Measurements from ENCODE around the gene FEM1A. TPM values are rescaled to one million over a fixed set of nuclear protein-coding genes. Genes with fewer than 3 reads are reported as not detected.
A peak's percentile ranks its signal among the peaks of the same experiment; 100 is the strongest.

The FEM1A gene
- total and polyA plus RNA-seq, 10 of the 15 experiments (the other 5 are each of a cell fraction or from before 2014, with no cell fraction given), result 0.27 to 17.4 (median 3.8) TPM

GRCh38 chr19:4807188-4807587 is 15.7 kb downstream of the FEM1A start:
- no peaks in the 10 kb centered on the region for H3K79me2 ChIP-seq (ENCODE audit: control insufficient read depth, insufficient read depth, low read length)
- H3K27me3 ChIP-seq (replicated peaks in 1 of 2; ENCODE audit: control insufficient read depth in 2 of 2, insufficient read depth in 2 of 2, low read length in 1 of 2), result no peaks in the 10 kb centered on the region
- no TSS peak for BruUV-seq (replicated peaks)
- FAIRE-seq (no peak), ATAC-seq (peak; percentile 51), DNase-seq (ENCODE audit: low read depth, low spot score) (no peak)
- TF ChIP-seq NBN (IDR thresholded peaks at IDR 0.05) (no peak), DPF2 (IDR thresholded peaks at IDR 0.05) (0 out of 2 replicates have a peak, but pooled peaks have one; percentile 35), ZNF384 (IDR thresholded peaks at IDR 0.05; ENCODE audit: borderline replicate concordance, low read depth, low read length) (no peak), CBX5 (IDR thresholded peaks at IDR 0.05; ENCODE audit: low read depth) (no peak), GATAD2B (conservative IDR thresholded peaks at IDR 0.05; ENCODE audit: low read depth) (0 out of 2 replicates have a peak, but pooled peaks have one; percentile 26), BRCA1 (IDR thresholded peaks at IDR 0.05; ENCODE audit: low read depth, low read length) (no peak), IKZF2 (IDR thresholded peaks at IDR 0.05) (no peak), IRF4 (IDR thresholded peaks at IDR 0.05; ENCODE audit: low read depth, low read length) (no peak), NRF1 (conservative IDR thresholded peaks at IDR 0.05; ENCODE audit: low read depth, low read length) (no peak), IKZF1 (conservative IDR thresholded peaks at IDR 0.05) (peak; percentile 49)
- ChIA-PET POLR2A (interaction anchor here (0.5 kb wide), 1 partner anchor 32 kb away, joined by 4 read pairs; no protein-coding TSS in a partner anchor), RAD21 (ENCODE audit: unreplicated experiment) (interaction anchor here (0.6 to 1.5 kb wide), 4 partner anchors 16 to 1052 kb away, joined by 4 to 6 read pairs (median 4); no protein-coding TSS in a partner anchor), CTCF (interaction anchor here (0.8 to 11.0 kb wide), 5 partner anchors 45 to 224 kb away, joined by 3 to 346 read pairs (median 6); no protein-coding TSS in a partner anchor), SMC1A (ENCODE audit: uncharacterized antibody, unreplicated experiment) (interaction anchor here (1.3 to 9.1 kb wide), 4 partner anchors 8 to 105 kb away, joined by 3 to 176 read pairs (median 51); partner anchors contain the start of gene PLIN3)
- H2AFZ ChIP-seq (ENCODE audit: control insufficient read depth, low read depth, low read length), result no peak overlapping the region
- H4K20me1 ChIP-seq (ENCODE audit: control insufficient read depth, insufficient read depth), result no peaks in the 10 kb centered on the region
- no peaks in the 10 kb centered on the region for H3K36me3 ChIP-seq (ENCODE audit: control insufficient read depth in 2 of 2, insufficient read depth in 2 of 2, low read length in 1 of 2)
- H3K9ac ChIP-seq (ENCODE audit: control insufficient read depth, insufficient read depth, low read length), result no peak overlapping the region
- no peak overlapping the region for H3K4me2 ChIP-seq (ENCODE audit: control insufficient read depth, insufficient read depth)
- intact Hi-C loops (cut with micrococcal nuclease; ENCODE audit: unreplicated experiment), result no loop called here
- no peak overlapping the region for H3K27ac ChIP-seq (ENCODE audit: control insufficient read depth, insufficient read depth)
- no peak overlapping the region for H3K4me3 ChIP-seq
- peaks cover 9% of the 10 kb centered on the region for H3K4me1 ChIP-seq (ENCODE audit: control insufficient read depth, insufficient read depth, low read length)
- no peaks in the 10 kb centered on the region for H3K9me3 ChIP-seq (replicated peaks; ENCODE audit: control insufficient read depth, insufficient read depth, low read length)
- 51% methylated on average over 6 of the region's 6 CpGs for WGBS (ENCODE audit: insufficient coverage, insufficient replicate concordance, low lambda C conversion rate, missing lambda C conversion rate)
- in situ Hi-C loops (cut with MboI), result loop anchor here (5.0 kb wide), 3 partner anchors 45 to 225 kb away; no protein-coding TSS in a partner anchor

Measured in GM12878 (cell line).